Measurements from ENCODE around the gene BMP7.

Gene BMP7

GRCh38 chr20:57225197-57225733 lies 41.2 kb downstream of the BMP7 start:
- ATAC-seq (replicated peaks; ENCODE audit: extremely low read depth, poor library complexity, severe bottlenecking) (no peak), DNase-seq (ENCODE audit: low spot score in 2 of 2) (no peak)
- H3K4me1 Mint-ChIP-seq, result no peaks in the 10 kb centered on the region
- H3K27me3 Mint-ChIP-seq, result peaks cover 24% of the 10 kb centered on the region
- no peak overlapping the region for H3K4me3 Mint-ChIP-seq
- H3K27ac Mint-ChIP-seq (ENCODE audit: low read depth), result no peak overlapping the region
- no peaks in the 10 kb centered on the region for H3K36me3 Mint-ChIP-seq (ENCODE audit: insufficient read depth)
- H3K9me3 Mint-ChIP-seq, result no peaks in the 10 kb centered on the region

- Mint-ChIP-seq H3K36me3 (ENCODE audit: insufficient read depth) (no peaks in the 10 kb centered on the region), H3K27ac (ENCODE audit: low read depth) (no peak overlapping the region)
- DNase-seq (ENCODE audit: low spot score in 2 of 2), result no peak
Observed at GRCh38 chr20:57224641-57225138, 41.8 kb downstream of the BMP7 start.

GRCh38 chr20:57223648-57224489 lies 42.6 kb downstream of the BMP7 start:
- Mint-ChIP-seq H3K9me3 (no peaks in the 10 kb centered on the region), H3K27ac (ENCODE audit: low read depth) (no peak overlapping the region), H3K4me1 (no peaks in the 10 kb centered on the region), H3K27me3 (peaks cover 24% of the 10 kb centered on the region), H3K4me3 (no peak overlapping the region), H3K36me3 (ENCODE audit: insufficient read depth) (no peaks in the 10 kb centered on the region)
- ATAC-seq (replicated peaks; ENCODE audit: extremely low read depth, poor library complexity, severe bottlenecking), result no peak
- no peak for DNase-seq (ENCODE audit: low spot score in 2 of 2)

More at GRCh38 chr20:57224641-57225138, 41.8 kb downstream of the BMP7 start:
- Mint-ChIP-seq H3K9me3 (no peaks in the 10 kb centered on the region), H3K4me3 (no peak overlapping the region), H3K4me1 (no peaks in the 10 kb centered on the region), H3K27me3 (peaks cover 24% of the 10 kb centered on the region)
- ATAC-seq (replicated peaks; ENCODE audit: extremely low read depth, poor library complexity, severe bottlenecking), result no peak

DNA sequence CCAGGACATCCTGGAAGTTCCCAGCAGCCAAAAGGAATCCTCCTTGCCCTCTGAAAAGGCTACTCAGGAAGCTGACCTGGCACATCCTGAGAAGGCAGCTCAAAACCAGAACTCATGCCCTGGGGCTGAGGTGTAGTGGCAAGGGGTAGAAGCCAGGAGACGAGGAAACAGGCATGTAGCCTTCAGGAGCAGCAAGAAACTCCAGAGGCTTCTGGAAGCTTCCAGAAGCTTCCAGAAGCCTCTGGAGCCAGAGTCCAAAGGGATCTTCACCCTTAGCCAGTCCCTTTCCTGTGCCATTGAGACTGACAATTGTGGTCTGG lies 43.9 kb downstream of the BMP7 start:
- ATAC-seq (replicated peaks; ENCODE audit: extremely low read depth, poor library complexity, severe bottlenecking), result no peak
- H3K9me3 Mint-ChIP-seq, result no peaks in the 10 kb centered on the region
- no peak overlapping the region for H3K27ac Mint-ChIP-seq (ENCODE audit: low read depth)
- H3K4me1 Mint-ChIP-seq, result no peaks in the 10 kb centered on the region
- H3K36me3 Mint-ChIP-seq (ENCODE audit: insufficient read depth), result no peaks in the 10 kb centered on the region
- no peak for DNase-seq (ENCODE audit: low spot score in 2 of 2)
- H3K27me3 Mint-ChIP-seq, result peaks cover 24% of the 10 kb centered on the region
- no peak overlapping the region for H3K4me3 Mint-ChIP-seq

GRCh38 chr20:57221916-57222630 lies 44.4 kb downstream of the BMP7 start:
- Mint-ChIP-seq H3K4me1 (no peaks in the 10 kb centered on the region), H3K9me3 (no peaks in the 10 kb centered on the region), H3K36me3 (ENCODE audit: insufficient read depth) (no peaks in the 10 kb centered on the region), H3K27ac (ENCODE audit: low read depth) (no peak overlapping the region), H3K4me3 (no peak overlapping the region), H3K27me3 (peaks cover 24% of the 10 kb centered on the region)
- ATAC-seq (replicated peaks; ENCODE audit: extremely low read depth, poor library complexity, severe bottlenecking) (no peak), DNase-seq (ENCODE audit: low spot score in 2 of 2) (no peak)

GRCh38 chr20:57220337-57221145 lies 45.9 kb downstream of the BMP7 start:
- Mint-ChIP-seq H3K9me3 (no peaks in the 10 kb centered on the region), H3K27me3 (peaks cover 31% of the 10 kb centered on the region), H3K4me3 (no peak overlapping the region), H3K27ac (ENCODE audit: low read depth) (no peak overlapping the region), H3K36me3 (ENCODE audit: insufficient read depth) (no peaks in the 10 kb centered on the region), H3K4me1 (no peaks in the 10 kb centered on the region)
- no peak for DNase-seq (ENCODE audit: low spot score in 2 of 2)
- no peak for ATAC-seq (replicated peaks; ENCODE audit: extremely low read depth, poor library complexity, severe bottlenecking)

GRCh38 chr20:57219071-57219677 lies 47.3 kb downstream of the BMP7 start:
- H3K4me1 Mint-ChIP-seq, result no peaks in the 10 kb centered on the region
- H3K36me3 Mint-ChIP-seq (ENCODE audit: insufficient read depth), result no peaks in the 10 kb centered on the region
- DNase-seq (ENCODE audit: low spot score in 2 of 2) (no peak), ATAC-seq (replicated peaks; ENCODE audit: extremely low read depth, poor library complexity, severe bottlenecking) (no peak)
- no peak overlapping the region for H3K4me3 Mint-ChIP-seq
- no peaks in the 10 kb centered on the region for H3K9me3 Mint-ChIP-seq
- H3K27me3 Mint-ChIP-seq, result peaks cover 35% of the 10 kb centered on the region
- no peak overlapping the region for H3K27ac Mint-ChIP-seq (ENCODE audit: low read depth)

DNA sequence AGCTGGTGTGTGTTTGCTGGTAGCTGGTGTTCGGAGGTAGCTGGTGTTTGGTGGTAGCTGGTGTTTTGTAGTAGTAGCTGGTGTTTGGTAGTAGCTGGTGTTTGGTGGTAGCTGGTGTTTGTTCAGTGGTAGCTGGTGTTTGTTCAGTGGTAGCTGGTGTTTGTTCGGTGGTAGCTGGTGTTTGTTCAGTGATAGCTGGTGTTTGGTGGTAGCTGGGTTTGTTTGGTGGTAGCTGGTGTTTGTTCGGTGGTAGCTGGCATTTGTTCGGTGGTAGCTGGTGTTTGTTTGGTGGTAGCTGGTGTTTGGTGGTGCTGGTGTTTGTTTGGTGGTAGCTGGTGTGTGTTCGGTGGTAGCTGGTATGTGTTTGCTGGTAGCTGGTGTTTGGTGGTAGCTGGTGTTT lies 48.0 kb downstream of the BMP7 start:
- no peak for ATAC-seq (replicated peaks; ENCODE audit: extremely low read depth, poor library complexity, severe bottlenecking)
- no peak for DNase-seq (ENCODE audit: low spot score in 2 of 2)
- no peaks in the 10 kb centered on the region for H3K36me3 Mint-ChIP-seq (ENCODE audit: insufficient read depth)
- no peak overlapping the region for H3K4me3 Mint-ChIP-seq
- no peak overlapping the region for H3K27ac Mint-ChIP-seq (ENCODE audit: low read depth)
- H3K27me3 Mint-ChIP-seq, result peaks cover 38% of the 10 kb centered on the region
- no peaks in the 10 kb centered on the region for H3K4me1 Mint-ChIP-seq
- H3K9me3 Mint-ChIP-seq, result no peaks in the 10 kb centered on the region

- Mint-ChIP-seq H3K27ac (ENCODE audit: low read depth) (no peak overlapping the region), H3K4me3 (no peak overlapping the region), H3K36me3 (ENCODE audit: insufficient read depth) (no peaks in the 10 kb centered on the region), H3K9me3 (no peaks in the 10 kb centered on the region), H3K27me3 (peaks cover 45% of the 10 kb centered on the region), H3K4me1 (no peaks in the 10 kb centered on the region)
- ATAC-seq (replicated peaks; ENCODE audit: extremely low read depth, poor library complexity, severe bottlenecking) (no peak), DNase-seq (ENCODE audit: low spot score in 2 of 2) (no peak)
Observed at GRCh38 chr20:57217802-57218201, 48.6 kb downstream of the BMP7 start.

DNA sequence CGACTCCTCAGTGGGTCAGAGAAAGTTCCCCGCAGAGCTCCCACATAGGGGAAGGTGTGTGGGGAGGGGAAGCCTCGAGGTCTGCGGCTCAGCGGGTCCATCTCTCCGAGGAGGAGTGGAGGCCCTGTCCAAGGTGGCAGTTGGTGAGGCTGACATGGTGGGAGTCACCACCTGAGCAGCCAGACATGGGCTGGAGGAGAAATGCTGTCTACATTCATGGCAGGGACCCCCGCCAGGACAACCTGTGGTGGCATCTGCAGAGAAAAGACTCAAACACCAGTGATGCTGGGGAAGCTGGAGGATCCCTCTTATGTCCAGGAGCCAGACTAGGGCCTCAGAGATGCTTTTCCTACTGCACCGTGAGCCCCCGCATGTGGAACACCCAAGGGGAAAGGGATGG lies 49.8 kb downstream of the BMP7 start:
- Mint-ChIP-seq H3K9me3 (no peaks in the 10 kb centered on the region), H3K4me1 (no peaks in the 10 kb centered on the region), H3K4me3 (no peak overlapping the region), H3K36me3 (ENCODE audit: insufficient read depth) (no peaks in the 10 kb centered on the region), H3K27ac (ENCODE audit: low read depth) (no peak overlapping the region), H3K27me3 (peaks cover 53% of the 10 kb centered on the region)
- ATAC-seq (replicated peaks; ENCODE audit: extremely low read depth, poor library complexity, severe bottlenecking) (no peak), DNase-seq (ENCODE audit: low spot score in 2 of 2) (no peak)

GRCh38 chr20:57215826-57216471 lies 50.5 kb downstream of the BMP7 start:
- ATAC-seq (replicated peaks; ENCODE audit: extremely low read depth, poor library complexity, severe bottlenecking), result no peak

DNA sequence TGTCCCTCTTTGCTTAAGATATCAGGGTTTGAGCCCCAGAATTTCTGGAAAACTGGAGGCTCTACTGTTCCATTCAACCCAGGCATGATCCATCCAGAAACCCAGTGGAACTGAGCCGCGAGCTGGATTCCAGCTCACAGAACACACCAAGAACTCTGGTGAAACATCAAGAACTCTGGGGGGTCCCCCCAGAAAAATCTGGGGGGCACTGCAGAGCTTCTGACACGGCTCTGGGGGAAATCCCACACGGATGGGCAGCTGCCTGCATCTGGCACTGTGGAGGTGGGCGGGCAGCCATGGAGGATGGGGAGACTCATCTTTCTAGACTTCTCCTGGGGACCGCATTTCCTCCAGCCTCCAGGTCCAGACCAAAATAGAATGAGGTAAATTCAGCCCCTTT lies 51.0 kb downstream of the BMP7 start:
- Mint-ChIP-seq H3K27ac (ENCODE audit: low read depth) (no peak overlapping the region), H3K9me3 (no peaks in the 10 kb centered on the region), H3K4me1 (no peaks in the 10 kb centered on the region), H3K36me3 (ENCODE audit: insufficient read depth) (no peaks in the 10 kb centered on the region), H3K27me3 (peaks cover 53% of the 10 kb centered on the region), H3K4me3 (no peak overlapping the region)
- ATAC-seq (replicated peaks; ENCODE audit: extremely low read depth, poor library complexity, severe bottlenecking) (no peak), DNase-seq (ENCODE audit: low spot score in 2 of 2) (no peak)

More at GRCh38 chr20:57215826-57216471, 50.5 kb downstream of the BMP7 start:
- H3K4me1 Mint-ChIP-seq, result no peaks in the 10 kb centered on the region
- peaks cover 53% of the 10 kb centered on the region for H3K27me3 Mint-ChIP-seq
- no peak for DNase-seq (ENCODE audit: low spot score in 2 of 2)
- no peaks in the 10 kb centered on the region for H3K9me3 Mint-ChIP-seq
- no peaks in the 10 kb centered on the region for H3K36me3 Mint-ChIP-seq (ENCODE audit: insufficient read depth)
- H3K27ac Mint-ChIP-seq (ENCODE audit: low read depth), result no peak overlapping the region
- no peak overlapping the region for H3K4me3 Mint-ChIP-seq

Measured in central memory CD8-positive, alpha-beta T cell (primary cell).